ENCODE results near the gene BTBD9.

The BTBD9 gene

GRCh38 chr6:38503960-38504682 lies 135.6 kb downstream of the BTBD9 start:
- DNase-seq, result no peak

DNA sequence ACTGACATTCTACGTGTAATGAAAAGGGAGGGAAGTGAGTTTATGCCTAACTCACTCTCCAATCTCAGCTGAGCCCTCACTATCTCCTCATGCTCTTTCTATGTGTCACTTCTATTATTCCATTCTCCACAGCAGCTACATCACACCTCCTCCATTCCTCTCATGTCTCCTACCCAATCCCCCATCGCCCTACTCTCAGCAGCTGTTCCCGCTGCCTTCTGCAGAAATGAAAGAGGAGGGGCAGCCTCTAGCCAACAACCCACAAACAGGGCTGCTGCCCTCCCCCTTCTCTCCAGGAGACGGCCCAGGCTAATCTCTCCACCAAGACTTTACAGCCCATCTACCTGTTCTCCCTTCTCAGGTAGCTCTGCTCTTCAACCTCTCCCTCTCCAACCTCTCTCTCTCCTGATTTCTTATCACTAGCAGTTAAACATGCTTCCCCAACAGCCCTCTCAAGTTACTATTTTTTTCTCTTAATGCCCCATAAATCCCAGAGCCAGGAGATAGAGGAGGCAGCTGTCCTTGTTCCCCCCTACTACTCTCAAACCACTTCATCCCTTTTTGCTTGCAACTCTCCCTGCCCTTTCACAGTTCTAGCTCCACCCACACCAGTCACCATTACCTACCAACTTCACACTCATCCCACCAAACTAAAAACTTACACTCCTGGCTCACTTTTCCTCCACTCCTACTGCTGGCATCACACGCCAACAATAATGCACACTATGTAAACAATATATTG lies 136.5 kb downstream of the BTBD9 start:
- no peak for DNase-seq

DNA sequence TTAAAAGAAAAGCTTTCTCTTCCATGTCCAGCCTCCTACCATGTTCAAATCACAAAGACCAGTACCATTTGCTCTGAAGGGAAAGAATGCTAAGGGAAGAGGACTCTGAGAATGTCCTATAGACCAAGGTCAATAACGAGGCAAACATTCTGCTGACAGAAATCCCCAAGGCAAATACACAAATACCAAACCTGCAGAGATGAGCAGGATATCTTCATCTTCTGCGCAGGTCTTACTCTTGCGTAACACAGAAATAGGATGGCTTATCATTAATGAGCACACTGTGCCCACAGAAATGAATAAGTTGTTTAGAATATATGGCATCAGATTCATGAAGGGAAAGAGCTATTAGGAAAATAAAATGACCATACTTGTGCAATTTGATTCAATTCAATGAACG lies 137.3 kb downstream of the BTBD9 start:
- no peak for DNase-seq

DNA sequence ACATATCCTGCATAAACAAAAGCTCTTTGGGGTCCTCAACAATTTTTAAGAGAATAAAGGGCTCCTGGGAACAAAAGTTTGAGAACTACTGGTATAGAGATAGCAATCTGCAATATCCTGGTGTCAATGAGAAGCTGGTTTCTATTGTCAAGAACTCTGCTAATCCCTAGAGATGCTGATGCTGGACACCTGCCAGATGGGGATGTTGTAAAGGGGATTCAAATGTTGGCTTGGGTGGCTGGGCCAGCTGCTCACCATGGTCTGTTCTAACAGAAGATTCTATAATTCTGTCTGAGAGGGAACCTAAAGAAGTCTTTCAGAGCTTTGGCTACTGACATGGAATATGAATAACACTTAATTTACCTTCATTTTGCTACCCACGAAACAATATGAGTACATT lies 137.8 kb downstream of the BTBD9 start:
- DNase-seq, result no peak

GRCh38 chr6:38499529-38500096 lies 140.1 kb downstream of the BTBD9 start:
- no peak for DNase-seq

- DNase-seq, result no peak
Observed at GRCh38 chr6:38498805-38499445, 140.8 kb downstream of the BTBD9 start.

- no peak for DNase-seq
Observed at GRCh38 chr6:38498085-38498484, 141.6 kb downstream of the BTBD9 start.

GRCh38 chr6:38497546-38497945 lies 142.2 kb downstream of the BTBD9 start:
- no peak for DNase-seq

- DNase-seq, result peak; percentile 12
Observed at GRCh38 chr6:38495922-38496635, 143.7 kb downstream of the BTBD9 start.

- no peak for DNase-seq
Observed at GRCh38 chr6:38495518-38495917, 144.2 kb downstream of the BTBD9 start.

GRCh38 chr6:38493931-38494547 lies 145.7 kb downstream of the BTBD9 start:
- peak; percentile 85 for DNase-seq

DNA sequence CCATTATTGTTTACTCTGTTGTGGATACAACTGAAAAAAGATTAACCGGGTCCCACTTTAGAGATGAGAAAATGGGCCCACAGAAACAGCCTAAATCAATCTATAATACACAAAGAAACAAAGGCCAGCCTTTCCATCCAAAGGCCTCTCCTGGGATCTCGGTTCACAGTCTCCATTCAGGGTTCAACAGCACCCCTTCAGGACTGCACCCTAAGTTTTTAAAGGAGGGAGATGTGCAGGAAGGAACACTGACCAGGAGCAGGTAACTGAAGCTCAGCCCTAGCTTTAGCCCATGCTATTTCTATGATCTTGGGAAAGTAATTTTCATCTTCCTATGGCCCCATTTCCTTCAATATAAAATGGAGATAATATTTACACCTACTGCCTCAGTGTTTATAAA lies 147.7 kb downstream of the BTBD9 start:
- no peak for DNase-seq

DNA sequence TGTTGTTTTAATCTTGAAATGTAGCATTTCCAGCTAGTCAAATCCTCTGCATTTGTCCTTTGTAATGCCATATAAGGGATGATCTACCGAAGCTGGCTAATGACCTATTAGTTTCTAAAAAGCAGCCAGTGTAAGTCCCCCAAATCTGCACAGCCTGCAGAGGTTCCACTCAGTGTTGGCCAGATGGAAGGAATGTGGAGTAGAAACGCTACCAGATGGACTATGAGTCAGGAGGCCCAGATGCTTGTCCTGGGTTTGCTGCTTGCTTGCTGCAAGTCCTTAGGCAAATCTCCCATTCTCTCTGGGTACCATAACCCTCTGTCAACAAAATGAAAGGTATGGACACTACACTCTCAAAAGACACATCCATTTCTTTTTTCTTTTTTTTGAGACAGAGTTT lies 149.8 kb downstream of the BTBD9 start:
- no peak for DNase-seq

DNA sequence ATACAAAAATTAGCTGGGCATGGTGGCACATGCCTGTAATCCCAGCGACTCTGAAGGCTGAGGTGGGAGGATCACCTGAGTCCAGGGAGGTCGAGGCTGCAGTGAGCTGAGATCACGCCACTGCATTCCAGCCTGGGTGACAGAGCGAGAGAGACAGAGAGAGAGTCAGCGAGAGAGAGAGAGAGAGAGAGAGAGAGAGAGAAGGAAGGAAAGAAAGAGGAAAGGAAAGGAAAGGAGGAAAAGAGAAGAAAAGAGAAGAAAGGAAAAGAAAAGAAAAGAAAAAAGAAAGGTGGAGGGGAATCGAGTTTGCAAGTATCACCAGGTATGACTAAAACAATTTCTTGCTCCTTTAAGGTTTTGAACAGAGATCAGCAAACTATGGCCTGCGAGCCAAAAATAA lies 152.3 kb downstream of the BTBD9 start:
- no peak for DNase-seq

DNA sequence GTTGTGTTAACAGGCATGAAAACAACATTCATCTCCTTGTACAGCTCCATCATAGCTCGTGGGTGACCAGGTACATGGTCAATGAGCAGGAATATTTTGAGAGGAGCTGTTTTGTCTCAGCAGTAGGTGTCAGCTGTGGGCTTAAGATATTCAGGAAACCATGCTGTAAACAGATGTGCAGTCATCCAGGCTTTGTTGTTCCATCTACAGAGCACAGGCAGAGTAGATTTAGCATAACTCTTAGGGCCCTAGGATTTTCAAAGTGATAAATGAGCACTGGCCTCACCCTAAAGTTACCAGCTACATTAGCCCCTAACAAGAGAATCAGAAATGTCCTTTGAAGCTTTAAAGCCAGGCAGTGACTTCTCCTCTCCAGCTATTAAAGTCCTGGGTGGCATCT lies 154.2 kb downstream of the BTBD9 start:
- DNase-seq, result no peak

- no peak for DNase-seq
Observed at GRCh38 chr6:38484656-38485055, 155.1 kb downstream of the BTBD9 start.

GRCh38 chr6:38483526-38483925 lies 156.2 kb downstream of the BTBD9 start:
- no peak for DNase-seq

- no peak for DNase-seq
Observed at GRCh38 chr6:38482466-38482865, 157.3 kb downstream of the BTBD9 start.

- DNase-seq, result no peak
Observed at GRCh38 chr6:38481851-38482250, 157.9 kb downstream of the BTBD9 start.

GRCh38 chr6:38481211-38481836 lies 158.4 kb downstream of the BTBD9 start:
- no peak for DNase-seq

- no peak for DNase-seq
Observed at GRCh38 chr6:38480036-38480435, 159.7 kb downstream of the BTBD9 start.

- DNase-seq, result no peak
Observed at GRCh38 chr6:38479331-38479730, 160.4 kb downstream of the BTBD9 start.

Data from stimulated activated CD4-positive, alpha-beta T cell treated with anti-CD3 and anti-CD28 coated beads, Interleukin-4, amount 100 ng/mL, for 24 hours (primary cell).